ENCODE results near the gene BANK1. TPM values are rescaled to one million over a fixed set of nuclear protein-coding genes. Genes with fewer than 3 reads are reported as not detected.

The BANK1 gene
- total and polyA plus RNA-seq, 10 of the 15 experiments (the other 5 are each of a cell fraction or from before 2014, with no cell fraction given) = 0.13 to 2.1 (median 0.42) TPM

DNA sequence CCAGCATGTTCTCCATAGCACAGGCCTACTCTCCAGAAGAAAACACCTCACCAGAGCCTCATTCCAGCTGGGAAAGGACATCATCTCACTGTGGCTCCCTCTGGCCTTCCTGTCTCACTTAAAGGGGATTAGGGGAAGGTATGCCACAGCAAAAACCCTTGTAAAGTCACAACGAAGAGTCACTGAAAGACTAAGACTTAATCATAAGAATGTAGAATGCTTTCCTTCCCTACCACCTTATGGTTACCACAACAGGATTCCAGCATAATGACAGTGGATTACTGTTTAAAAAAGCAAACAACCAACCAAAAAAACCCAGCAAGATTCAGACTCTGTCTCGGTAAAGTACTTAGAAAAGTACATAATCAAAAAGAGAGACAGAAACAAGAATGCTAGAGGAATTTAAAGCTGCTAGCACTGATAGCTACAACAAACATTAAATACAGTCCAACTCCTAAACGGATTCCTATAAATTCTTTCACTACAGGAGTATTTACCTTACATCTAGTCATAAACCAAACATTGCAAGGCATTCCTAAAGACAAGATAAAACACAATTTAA is 75.1 kb downstream of the BANK1 start (continued):
- TF ChIP-seq, protein P1, sequence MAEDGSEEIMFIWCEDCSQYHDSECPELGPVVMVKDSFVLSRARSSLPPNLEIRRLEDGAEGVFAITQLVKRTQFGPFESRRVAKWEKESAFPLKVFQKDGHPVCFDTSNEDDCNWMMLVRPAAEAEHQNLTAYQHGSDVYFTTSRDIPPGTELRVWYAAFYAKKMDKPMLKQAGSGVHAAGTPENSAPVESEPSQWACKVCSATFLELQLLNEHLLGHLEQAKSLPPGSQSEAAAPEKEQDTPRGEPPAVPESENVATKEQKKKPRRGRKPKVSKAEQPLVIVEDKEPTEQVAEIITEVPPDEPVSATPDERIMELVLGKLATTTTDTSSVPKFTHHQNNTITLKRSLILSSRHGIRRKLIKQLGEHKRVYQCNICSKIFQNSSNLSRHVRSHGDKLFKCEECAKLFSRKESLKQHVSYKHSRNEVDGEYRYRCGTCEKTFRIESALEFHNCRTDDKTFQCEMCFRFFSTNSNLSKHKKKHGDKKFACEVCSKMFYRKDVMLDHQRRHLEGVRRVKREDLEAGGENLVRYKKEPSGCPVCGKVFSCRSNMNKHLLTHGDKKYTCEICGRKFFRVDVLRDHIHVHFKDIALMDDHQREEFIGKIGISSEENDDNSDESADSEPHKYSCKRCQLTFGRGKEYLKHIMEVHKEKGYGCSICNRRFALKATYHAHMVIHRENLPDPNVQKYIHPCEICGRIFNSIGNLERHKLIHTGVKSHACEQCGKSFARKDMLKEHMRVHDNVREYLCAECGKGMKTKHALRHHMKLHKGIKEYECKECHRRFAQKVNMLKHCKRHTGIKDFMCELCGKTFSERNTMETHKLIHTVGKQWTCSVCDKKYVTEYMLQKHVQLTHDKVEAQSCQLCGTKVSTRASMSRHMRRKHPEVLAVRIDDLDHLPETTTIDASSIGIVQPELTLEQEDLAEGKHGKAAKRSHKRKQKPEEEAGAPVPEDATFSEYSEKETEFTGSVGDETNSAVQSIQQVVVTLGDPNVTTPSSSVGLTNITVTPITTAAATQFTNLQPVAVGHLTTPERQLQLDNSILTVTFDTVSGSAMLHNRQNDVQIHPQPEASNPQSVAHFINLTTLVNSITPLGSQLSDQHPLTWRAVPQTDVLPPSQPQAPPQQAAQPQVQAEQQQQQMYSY (CRISPR knock-in tag; IDR thresholded peaks at IDR 0.05) = no peak
- TF ChIP-seq, protein P2, sequence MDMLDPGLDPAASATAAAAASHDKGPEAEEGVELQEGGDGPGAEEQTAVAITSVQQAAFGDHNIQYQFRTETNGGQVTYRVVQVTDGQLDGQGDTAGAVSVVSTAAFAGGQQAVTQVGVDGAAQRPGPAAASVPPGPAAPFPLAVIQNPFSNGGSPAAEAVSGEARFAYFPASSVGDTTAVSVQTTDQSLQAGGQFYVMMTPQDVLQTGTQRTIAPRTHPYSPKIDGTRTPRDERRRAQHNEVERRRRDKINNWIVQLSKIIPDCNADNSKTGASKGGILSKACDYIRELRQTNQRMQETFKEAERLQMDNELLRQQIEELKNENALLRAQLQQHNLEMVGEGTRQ (IDR thresholded peaks at IDR 0.05; ENCODE audit: borderline replicate concordance, low read depth, low read length) = no peak

DNA sequence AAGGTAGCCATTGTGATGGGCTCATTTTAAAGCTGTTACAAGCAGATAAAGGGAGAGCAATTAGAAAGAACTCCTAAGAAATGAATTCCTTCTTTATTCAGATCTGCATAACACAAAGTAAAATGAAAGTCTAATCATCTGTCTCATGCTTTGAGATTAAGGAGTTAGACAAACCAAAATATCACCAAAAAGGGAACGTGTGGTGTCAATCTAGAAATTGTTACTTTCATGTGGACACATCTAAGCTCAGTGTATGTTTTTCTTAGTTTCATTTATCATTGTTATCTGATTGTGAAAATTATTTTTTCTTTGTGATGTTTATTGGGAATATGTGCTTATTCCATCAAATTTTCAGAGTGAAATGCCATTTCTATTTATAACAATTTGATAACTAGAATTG is 80.3 kb downstream of the BANK1 start:
- intact Hi-C loops (cut with micrococcal nuclease; ENCODE audit: unreplicated experiment) (no loop called here), in situ Hi-C loops (cut with MboI) (no loop called here)
- no peak overlapping the region for H2AFZ ChIP-seq (ENCODE audit: control insufficient read depth, low read depth, low read length)
- H3K4me2 ChIP-seq (ENCODE audit: control insufficient read depth, insufficient read depth) = no peak overlapping the region
- no peaks in the 10 kb centered on the region for H3K36me3 ChIP-seq (ENCODE audit: control insufficient read depth in 2 of 2, insufficient read depth in 2 of 2, low read length in 1 of 2)
- no peak overlapping the region for H3K4me3 ChIP-seq
- FAIRE-seq (no peak), ATAC-seq (no peak), DNase-seq (ENCODE audit: low read depth, low spot score) (no peak)
- WGBS (ENCODE audit: insufficient coverage, insufficient replicate concordance, low lambda C conversion rate, missing lambda C conversion rate) = 0% methylated on average over 1 of the region's 1 CpG
- CTCF ChIA-PET = interaction anchor here (1.1 kb wide), 1 partner anchor 10 kb away, joined by 3 read pairs; no protein-coding TSS in a partner anchor
- POLR2A ChIA-PET = no interaction called here
- H3K79me2 ChIP-seq (ENCODE audit: control insufficient read depth, insufficient read depth, low read length) = no peaks in the 10 kb centered on the region
- RAD21 ChIA-PET (ENCODE audit: unreplicated experiment) = no interaction called here
- SMC1A ChIA-PET (ENCODE audit: uncharacterized antibody, unreplicated experiment) = interaction anchor here (1.3 to 1.8 kb wide), 2 partner anchors 9 to 11 kb away, joined by 4 to 5 read pairs; no protein-coding TSS in a partner anchor
- no peak overlapping the region for H3K27ac ChIP-seq (ENCODE audit: control insufficient read depth, insufficient read depth)
- H3K4me1 ChIP-seq (ENCODE audit: control insufficient read depth, insufficient read depth, low read length) = no peaks in the 10 kb centered on the region
- no peak overlapping the region for H3K9ac ChIP-seq (ENCODE audit: control insufficient read depth, insufficient read depth, low read length)
- no TSS peak for BruUV-seq (replicated peaks)
- no peaks in the 10 kb centered on the region for H4K20me1 ChIP-seq (ENCODE audit: control insufficient read depth, insufficient read depth)
- H3K9me3 ChIP-seq (replicated peaks; ENCODE audit: control insufficient read depth, insufficient read depth, low read length) = no peaks in the 10 kb centered on the region
- H3K27me3 ChIP-seq (replicated peaks in 1 of 2; ENCODE audit: control insufficient read depth in 2 of 2, insufficient read depth in 2 of 2, low read length in 1 of 2) = no peaks in the 10 kb centered on the region
- no peak for TF ChIP-seq SP1 (IDR thresholded peaks at IDR 0.05; ENCODE audit: low read depth, low read length)
- TF ChIP-seq WRNIP1 (IDR thresholded peaks at IDR 0.05; ENCODE audit: borderline replicate concordance, low read depth, low read length) = no peak
- TF ChIP-seq CBFB (IDR thresholded peaks at IDR 0.05; ENCODE audit: low read depth) = no peak
- no peak for TF ChIP-seq STAT1 (conservative IDR thresholded peaks at IDR 0.05)
- TF ChIP-seq TCF7 (IDR thresholded peaks at IDR 0.05; ENCODE audit: borderline replicate concordance) = no peak
- TF ChIP-seq, protein P3, sequence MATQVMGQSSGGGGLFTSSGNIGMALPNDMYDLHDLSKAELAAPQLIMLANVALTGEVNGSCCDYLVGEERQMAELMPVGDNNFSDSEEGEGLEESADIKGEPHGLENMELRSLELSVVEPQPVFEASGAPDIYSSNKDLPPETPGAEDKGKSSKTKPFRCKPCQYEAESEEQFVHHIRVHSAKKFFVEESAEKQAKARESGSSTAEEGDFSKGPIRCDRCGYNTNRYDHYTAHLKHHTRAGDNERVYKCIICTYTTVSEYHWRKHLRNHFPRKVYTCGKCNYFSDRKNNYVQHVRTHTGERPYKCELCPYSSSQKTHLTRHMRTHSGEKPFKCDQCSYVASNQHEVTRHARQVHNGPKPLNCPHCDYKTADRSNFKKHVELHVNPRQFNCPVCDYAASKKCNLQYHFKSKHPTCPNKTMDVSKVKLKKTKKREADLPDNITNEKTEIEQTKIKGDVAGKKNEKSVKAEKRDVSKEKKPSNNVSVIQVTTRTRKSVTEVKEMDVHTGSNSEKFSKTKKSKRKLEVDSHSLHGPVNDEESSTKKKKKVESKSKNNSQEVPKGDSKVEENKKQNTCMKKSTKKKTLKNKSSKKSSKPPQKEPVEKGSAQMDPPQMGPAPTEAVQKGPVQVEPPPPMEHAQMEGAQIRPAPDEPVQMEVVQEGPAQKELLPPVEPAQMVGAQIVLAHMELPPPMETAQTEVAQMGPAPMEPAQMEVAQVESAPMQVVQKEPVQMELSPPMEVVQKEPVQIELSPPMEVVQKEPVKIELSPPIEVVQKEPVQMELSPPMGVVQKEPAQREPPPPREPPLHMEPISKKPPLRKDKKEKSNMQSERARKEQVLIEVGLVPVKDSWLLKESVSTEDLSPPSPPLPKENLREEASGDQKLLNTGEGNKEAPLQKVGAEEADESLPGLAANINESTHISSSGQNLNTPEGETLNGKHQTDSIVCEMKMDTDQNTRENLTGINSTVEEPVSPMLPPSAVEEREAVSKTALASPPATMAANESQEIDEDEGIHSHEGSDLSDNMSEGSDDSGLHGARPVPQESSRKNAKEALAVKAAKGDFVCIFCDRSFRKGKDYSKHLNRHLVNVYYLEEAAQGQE (IDR thresholded peaks at IDR 0.05; ENCODE audit: low read depth, low read length) = no peak
- TF ChIP-seq, protein P4, sequence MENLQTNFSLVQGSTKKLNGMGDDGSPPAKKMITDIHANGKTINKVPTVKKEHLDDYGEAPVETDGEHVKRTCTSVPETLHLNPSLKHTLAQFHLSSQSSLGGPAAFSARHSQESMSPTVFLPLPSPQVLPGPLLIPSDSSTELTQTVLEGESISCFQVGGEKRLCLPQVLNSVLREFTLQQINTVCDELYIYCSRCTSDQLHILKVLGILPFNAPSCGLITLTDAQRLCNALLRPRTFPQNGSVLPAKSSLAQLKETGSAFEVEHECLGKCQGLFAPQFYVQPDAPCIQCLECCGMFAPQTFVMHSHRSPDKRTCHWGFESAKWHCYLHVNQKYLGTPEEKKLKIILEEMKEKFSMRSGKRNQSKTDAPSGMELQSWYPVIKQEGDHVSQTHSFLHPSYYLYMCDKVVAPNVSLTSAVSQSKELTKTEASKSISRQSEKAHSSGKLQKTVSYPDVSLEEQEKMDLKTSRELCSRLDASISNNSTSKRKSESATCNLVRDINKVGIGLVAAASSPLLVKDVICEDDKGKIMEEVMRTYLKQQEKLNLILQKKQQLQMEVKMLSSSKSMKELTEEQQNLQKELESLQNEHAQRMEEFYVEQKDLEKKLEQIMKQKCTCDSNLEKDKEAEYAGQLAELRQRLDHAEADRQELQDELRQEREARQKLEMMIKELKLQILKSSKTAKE (IDR thresholded peaks at IDR 0.05; ENCODE audit: low read depth, poor library complexity, severe bottlenecking) = no peak
- no peak for TF ChIP-seq SPI1 (IDR thresholded peaks at IDR 0.05; ENCODE audit: borderline replicate concordance, insufficient read depth, low read depth, low read length)
- TF ChIP-seq GATAD2B (conservative IDR thresholded peaks at IDR 0.05; ENCODE audit: low read depth) = no peak
- no peak for TF ChIP-seq FOXK2 (IDR thresholded peaks at IDR 0.05)

Measured in GM12878 (cell line).